HCT116 (cell line): Measurements from ENCODE around the gene STON1.
"Not testable (repeated sequence)": the region's sequence is repeated elsewhere in the genome, so short reads cannot be mapped to it uniquely, and the experiment has no call there.

Source experiments
- ATF3 ChIP-seq: IDR thresholded peaks from 2 replicates; pipeline ENCODE4 v1.6.1; 2012
- CEBPB ChIP-seq: IDR thresholded peaks from 2 replicates; pipeline ENCODE4 v1.6.1; 2012; ENCODE audit warnings: low read depth
- CTCF ChIP-seq, 3 experiments: fragments of 200-600 bp in 1 of 3; sonication (generic) in 1 of 3; IDR thresholded peaks in 2 of 3; conservative IDR thresholded peaks in 1 of 3; 2 replicates each; pipeline ENCODE4 v1.5.1; 2012 to 2017; ENCODE audit warnings: low read depth in 2 of 3, low read length in 2 of 3, antibody characterized with exemption in 1 of 3, borderline replicate concordance in 1 of 3, control low read depth in 1 of 3, mild to moderate bottlenecking in 1 of 3, mixed read lengths in 1 of 3, mixed run types in 1 of 3, moderate library complexity in 1 of 3; ENCODE audit not compliant: insufficient read depth in 1 of 3
- ELF1 ChIP-seq: IDR thresholded peaks from 2 replicates; pipeline ENCODE4 v1.6.1; 2012; ENCODE audit warnings: low read depth, borderline replicate concordance
- MAX ChIP-seq: IDR thresholded peaks from 2 replicates; pipeline ENCODE4 v1.6.1; 2012
- POLR2A ChIP-seq: IDR thresholded peaks from 2 replicates; pipeline ENCODE4 v1.7.0; 2011; ENCODE audit warnings: borderline replicate concordance; ENCODE audit not compliant: insufficient read depth, insufficient read length; ENCODE audit errors: extremely low read depth
- POLR2AphosphoS5 ChIP-seq: IDR thresholded peaks from 2 replicates; pipeline ENCODE4 v1.6.1; 2011; ENCODE audit warnings: mild to moderate bottlenecking, low read depth, low read length, moderate library complexity
- RAD21 ChIP-seq: IDR thresholded peaks from 2 replicates; pipeline ENCODE4 v1.6.1; 2012; ENCODE audit warnings: low read depth, mild to moderate bottlenecking
- SIN3A ChIP-seq: IDR thresholded peaks from 2 replicates; pipeline ENCODE4 v1.6.1; 2012; ENCODE audit warnings: low read depth
- TCF7L2 ChIP-seq: IDR thresholded peaks from 2 replicates; pipeline ENCODE4 v1.7.0; 2011; ENCODE audit warnings: borderline replicate concordance, inconsistent platforms; ENCODE audit not compliant: insufficient read depth, insufficient read length; ENCODE audit errors: extremely low read depth
- YY1 ChIP-seq: IDR thresholded peaks from 2 replicates; pipeline ENCODE4 v1.6.1; 2011; ENCODE audit warnings: low read length, low read depth, moderate library complexity, mild to moderate bottlenecking; ENCODE audit not compliant: insufficient replicate concordance; ENCODE audit errors: extremely low read depth

GRCh38 chr2:48524756-48525155 is 5.2 kb upstream of the STON1 start:
- TF ChIP-seq CTCF (IDR thresholded peaks at IDR 0.05 in 2 of 3, conservative IDR thresholded peaks at IDR 0.05 in 1 of 3; ENCODE audit: borderline replicate concordance in 1 of 3, insufficient read depth in 1 of 3, low read depth in 2 of 3, low read length in 2 of 3); ELF1; POLR2A; CEBPB; YY1; RAD21; SIN3A; POLR2AphosphoS5; TCF7L2; MAX; ATF3: not testable (repeated sequence)
